Spleen (tissue), 11 donors: ENCODE measurements around the gene EIF3L. TPM values are rescaled to one million over a fixed set of nuclear protein-coding genes. Genes with fewer than 3 reads are reported as not detected.

Experiments used
- DNase-seq: peaks from one replicate; pipeline ENCODE4 v3.0.0-alpha.2; 2020
- H3K27ac ChIP-seq, 8 donors: fragments of 200-600 bp; sonication (generic) in 7 of 8; 1 replicate in 4 of 8; 2 replicates in 4 of 8; pipeline versions ENCODE4 v1.5.0 to v1.8.0; 2016 to 2021; ENCODE audit warnings: inconsistent platforms in 4 of 8, mild to moderate bottlenecking in 4 of 8, moderate library complexity in 1 of 8
- H3K27me3 ChIP-seq, 7 donors: fragments of 200-600 bp; sonication (generic) in 6 of 7; replicated peaks in 1 of 7; 1 replicate in 4 of 7; 2 replicates in 3 of 7; pipeline versions ENCODE4 v1.5.0 to v1.8.0; 2016 to 2021; ENCODE audit warnings: inconsistent platforms in 3 of 7, mild to moderate bottlenecking in 1 of 7
- H3K36me3 ChIP-seq, 6 donors: fragments of 200-600 bp; sonication (generic) in 5 of 6; 1 replicate in 4 of 6; 2 replicates in 2 of 6; pipeline versions ENCODE4 v1.5.0 to v1.8.0; 2016 to 2021; ENCODE audit warnings: inconsistent platforms in 2 of 6
- H3K4me1 ChIP-seq, 6 donors: fragments of 200-600 bp; sonication (generic) in 5 of 6; 1 replicate in 3 of 6; 2 replicates in 3 of 6; pipeline versions ENCODE4 v1.5.0 to v1.8.0; 2016 to 2021; ENCODE audit warnings: inconsistent platforms in 3 of 6
- H3K4me3 ChIP-seq, 8 donors: fragments of 200-600 bp; sonication (generic) in 7 of 8; 1 replicate in 4 of 8; 2 replicates in 4 of 8; pipeline versions ENCODE4 v1.5.0 to v1.8.0; 2016 to 2021; ENCODE audit warnings: inconsistent platforms in 4 of 8, mild to moderate bottlenecking in 4 of 8, moderate library complexity in 2 of 8
- H3K9me3 ChIP-seq, 8 donors: fragments of 200-600 bp; sonication (generic) in 7 of 8; 1 replicate in 4 of 8; 2 replicates in 4 of 8; pipeline versions ENCODE4 v1.5.0 to v1.8.0; 2016 to 2021; ENCODE audit warnings: inconsistent platforms in 4 of 8
- POLR2A ChIP-seq, 3 donors: fragments of 450-650 bp; IDR thresholded peaks; one replicate each; pipeline ENCODE4 v1.5.1; 2017; ENCODE audit warnings: antibody characterized with exemption in 3 of 3, mild to moderate bottlenecking in 1 of 3
- POLR2AphosphoS5 ChIP-seq, 3 donors: sonication (generic); formaldehyde crosslinking; IDR thresholded peaks; one replicate each; pipeline ENCODE4 v1.5.1; 2017; ENCODE audit warnings: antibody characterized with exemption in 3 of 3
- WGBS, 5 donors: extraction: QIAGEN DNeasy Blood & Tissue Kit in 3 of 5; methylation state at CpG; one replicate each; pipeline versions ENCODE4 v1.1.5 to v1.1.7; 2013 to 2018; 5-methylcytosine and 5-hydroxymethylcytosine counted together
- intact Hi-C: fragments of 100-400 bp; cut with DNase I; formaldehyde crosslinking; loops from one replicate; pipeline ENCODE4 v1.15.0; 2023; ENCODE audit warnings: low total_unique reads
- polyA plus RNA-seq, 3 donors: library from polyadenylated mRNA; stranded (reverse); fragments of 200-250 nt; gene quantifications; one replicate each; pipeline ENCODE4 v1.2.1, GENCODE V29; 2013
- total RNA-seq, 7 donors: library from RNA; depleted of rRNA in 3 of 7; stranded (reverse); fragments of >200 nt in 3 of 7; fragmentation: NEBNext Ultra II Directional in 4 of 7; extraction: Animal tissue kit (Norgen Biotek cat#: 25700) in 4 of 7; gene quantifications; one replicate each; pipeline versions ENCODE4 v1.1.0 to v1.2.1, GENCODE V29; 2016 to 2021
- TF ChIP-seq, protein P1 (sequence below), 11 experiments: fragments of 200-600 bp in 7 of 11; fragments of 450-650 bp in 4 of 11; sonication (generic) in 4 of 11; IDR thresholded peaks in 8 of 11; conservative IDR thresholded peaks in 3 of 11; 1 replicate in 7 of 11; 2 replicates in 4 of 11; pipeline versions ENCODE4 v1.4.0 to v1.8.0; 2016 to 2021; ENCODE audit warnings: antibody characterized with exemption in 11 of 11, inconsistent platforms in 4 of 11, mild to moderate bottlenecking in 1 of 11
- donor health status: healthy with polysubstance abuse.
- donor health status: DM: no; HTN: no; CAD: no; lungs with moderate emphysema.
- donor health status: DM: no; HTN: no; CAD: no.
- donor health status: Bipolar disorder and iron deficiency.
- donor health status: healthy.
- donor health status: DM: no; HTN: no; CAD: no.
- donor health status: DM: yes; HTN: yes; CAD: no.

EIF3L gene
- total and polyA plus RNA-seq, 10 donors, result 254 to 407 (median 334) TPM

DNA sequence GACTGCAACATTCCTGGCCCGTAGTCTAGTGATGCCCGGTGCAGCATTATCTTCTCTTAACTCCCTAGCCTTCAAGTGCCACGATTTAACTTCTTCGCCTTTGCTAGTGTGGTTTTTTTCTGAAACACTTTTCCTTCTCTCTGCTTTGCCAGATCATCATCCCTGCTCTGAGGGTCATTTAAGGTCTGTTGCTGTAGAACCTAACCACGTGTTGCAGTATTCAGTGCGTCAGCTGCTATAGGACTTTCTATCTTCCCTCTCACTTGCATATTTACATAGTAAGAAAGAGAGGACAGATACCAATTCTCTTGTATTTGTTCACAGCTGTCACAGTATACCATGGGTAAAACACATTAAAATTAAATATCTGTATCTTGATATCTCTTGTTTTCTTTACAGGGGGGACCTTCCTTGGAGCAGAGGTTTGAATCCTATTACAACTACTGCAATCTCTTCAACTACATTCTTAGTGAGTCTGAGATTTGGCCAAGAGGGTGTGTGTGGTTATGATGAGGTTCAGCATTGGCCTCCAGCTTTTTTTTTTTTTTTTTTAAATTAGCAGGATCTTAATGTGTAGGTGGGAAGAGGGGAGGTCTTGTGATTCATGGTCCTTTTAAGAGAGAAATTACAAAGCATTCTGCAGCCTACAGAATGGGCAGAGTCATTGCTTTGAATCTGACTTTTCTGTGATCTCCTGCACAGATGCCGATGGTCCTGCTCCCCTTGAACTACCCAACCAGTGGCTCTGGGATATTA, 13.5 kb downstream of the EIF3L start:
- Histone ChIP-seq H3K4me1 (peaks cover 0 to 20% (median 14%) of the 10 kb centered on the region in 6 donors), H3K4me3 (no peak overlapping the region), H3K27me3 (no peaks in the 10 kb centered on the region), H3K9me3 (no peaks in the 10 kb centered on the region), H3K36me3 (peaks cover 4 to 100% (median 97%) of the 10 kb centered on the region in 6 donors), H3K27ac (peak overlapping the region in 4 of 8 donors; percentile 0 to 46 (median 33))
- no peak for DNase-seq
- intact Hi-C loops, result loop anchor here (2.0 kb wide), 1 partner anchor 46 kb away; no protein-coding TSS in a partner anchor
- TF ChIP-seq POLR2A (IDR thresholded peaks at IDR 0.05) (no peak), POLR2AphosphoS5 (IDR thresholded peaks at IDR 0.05) (no peak)
- TF ChIP-seq, protein P1, sequence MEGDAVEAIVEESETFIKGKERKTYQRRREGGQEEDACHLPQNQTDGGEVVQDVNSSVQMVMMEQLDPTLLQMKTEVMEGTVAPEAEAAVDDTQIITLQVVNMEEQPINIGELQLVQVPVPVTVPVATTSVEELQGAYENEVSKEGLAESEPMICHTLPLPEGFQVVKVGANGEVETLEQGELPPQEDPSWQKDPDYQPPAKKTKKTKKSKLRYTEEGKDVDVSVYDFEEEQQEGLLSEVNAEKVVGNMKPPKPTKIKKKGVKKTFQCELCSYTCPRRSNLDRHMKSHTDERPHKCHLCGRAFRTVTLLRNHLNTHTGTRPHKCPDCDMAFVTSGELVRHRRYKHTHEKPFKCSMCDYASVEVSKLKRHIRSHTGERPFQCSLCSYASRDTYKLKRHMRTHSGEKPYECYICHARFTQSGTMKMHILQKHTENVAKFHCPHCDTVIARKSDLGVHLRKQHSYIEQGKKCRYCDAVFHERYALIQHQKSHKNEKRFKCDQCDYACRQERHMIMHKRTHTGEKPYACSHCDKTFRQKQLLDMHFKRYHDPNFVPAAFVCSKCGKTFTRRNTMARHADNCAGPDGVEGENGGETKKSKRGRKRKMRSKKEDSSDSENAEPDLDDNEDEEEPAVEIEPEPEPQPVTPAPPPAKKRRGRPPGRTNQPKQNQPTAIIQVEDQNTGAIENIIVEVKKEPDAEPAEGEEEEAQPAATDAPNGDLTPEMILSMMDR (IDR thresholded peaks at IDR 0.05 in 8 of 11, conservative IDR thresholded peaks at IDR 0.05 in 3 of 11), result no peak
- WGBS, 5 donors, result 82 to 86% (median 83%) methylated on average over 7 of the region's 7 CpGs

DNA sequence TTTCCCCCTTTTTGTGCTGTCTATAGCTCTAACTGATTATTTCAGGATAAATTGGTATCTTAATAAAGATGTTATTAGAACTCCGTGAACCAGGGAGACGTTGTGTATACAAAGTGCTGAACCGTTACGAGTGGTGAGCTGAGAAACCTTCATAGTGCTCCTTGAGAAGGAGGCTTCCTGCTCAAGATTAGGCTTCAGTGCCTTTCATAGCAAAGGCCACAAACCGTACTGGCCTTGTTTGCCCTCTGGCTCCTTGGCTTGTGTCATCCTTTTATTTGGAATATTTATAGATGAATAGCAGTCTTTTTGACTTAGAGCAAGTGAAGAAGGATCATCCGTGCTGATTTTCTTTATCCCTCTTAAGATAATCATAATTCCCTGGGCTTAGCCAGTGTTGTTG, 16.3 kb downstream of the EIF3L start:
- TF ChIP-seq POLR2A (IDR thresholded peaks at IDR 0.05) (no peak), POLR2AphosphoS5 (IDR thresholded peaks at IDR 0.05) (no peak)
- TF ChIP-seq, protein P1 (IDR thresholded peaks at IDR 0.05 in 8 of 11, conservative IDR thresholded peaks at IDR 0.05 in 3 of 11), result no peak
- peaks cover 0 to 20% (median 14%) of the 10 kb centered on the region in 6 donors for H3K4me1 ChIP-seq
- 90 to 97% (median 95%) methylated on average over 6 of the region's 6 CpGs for WGBS, 5 donors
- intact Hi-C loops, result no loop called here
- H3K27me3 ChIP-seq, result no peaks in the 10 kb centered on the region
- no peak for DNase-seq
- peaks cover 4 to 100% (median 96%) of the 10 kb centered on the region in 6 donors for H3K36me3 ChIP-seq
- H3K9me3 ChIP-seq, result no peaks in the 10 kb centered on the region
- H3K27ac ChIP-seq, result no peak overlapping the region
- no peak overlapping the region for H3K4me3 ChIP-seq

DNA sequence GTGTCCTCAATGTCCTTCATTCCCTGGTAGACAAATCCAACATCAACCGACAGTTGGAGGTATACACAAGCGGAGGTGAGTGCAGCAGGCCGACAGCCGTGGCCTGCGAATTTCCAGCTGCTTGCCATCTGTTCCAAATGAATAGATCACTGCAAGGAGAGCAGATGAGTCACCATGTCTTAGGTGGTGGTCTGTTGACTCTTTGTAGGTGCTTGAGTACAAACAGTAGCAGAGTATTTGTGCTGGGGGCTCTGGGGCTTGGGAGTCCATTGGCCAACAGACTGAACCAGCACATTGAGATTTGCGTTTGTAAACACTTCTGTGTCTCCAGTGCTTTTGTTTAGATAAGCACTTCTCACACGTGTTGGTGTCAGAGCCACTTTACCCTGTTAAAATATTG, 21.1 kb downstream of the EIF3L start:
- H3K27ac ChIP-seq, result no peak overlapping the region
- no peaks in the 10 kb centered on the region for H3K27me3 ChIP-seq
- H3K4me3 ChIP-seq, result no peak overlapping the region
- no peaks in the 10 kb centered on the region for H3K9me3 ChIP-seq
- peaks cover 6 to 100% (median 98%) of the 10 kb centered on the region in 6 donors for H3K36me3 ChIP-seq
- WGBS, 5 donors, result 86 to 95% (median 93%) methylated on average over 7 of the region's 7 CpGs
- intact Hi-C loops, result no loop called here
- H3K4me1 ChIP-seq, result no peaks in the 10 kb centered on the region
- TF ChIP-seq, protein P1 (IDR thresholded peaks at IDR 0.05 in 8 of 11, conservative IDR thresholded peaks at IDR 0.05 in 3 of 11), result no peak
- TF ChIP-seq POLR2AphosphoS5 (IDR thresholded peaks at IDR 0.05) (no peak), POLR2A (IDR thresholded peaks at IDR 0.05) (no peak)
- DNase-seq, result no peak

DNA sequence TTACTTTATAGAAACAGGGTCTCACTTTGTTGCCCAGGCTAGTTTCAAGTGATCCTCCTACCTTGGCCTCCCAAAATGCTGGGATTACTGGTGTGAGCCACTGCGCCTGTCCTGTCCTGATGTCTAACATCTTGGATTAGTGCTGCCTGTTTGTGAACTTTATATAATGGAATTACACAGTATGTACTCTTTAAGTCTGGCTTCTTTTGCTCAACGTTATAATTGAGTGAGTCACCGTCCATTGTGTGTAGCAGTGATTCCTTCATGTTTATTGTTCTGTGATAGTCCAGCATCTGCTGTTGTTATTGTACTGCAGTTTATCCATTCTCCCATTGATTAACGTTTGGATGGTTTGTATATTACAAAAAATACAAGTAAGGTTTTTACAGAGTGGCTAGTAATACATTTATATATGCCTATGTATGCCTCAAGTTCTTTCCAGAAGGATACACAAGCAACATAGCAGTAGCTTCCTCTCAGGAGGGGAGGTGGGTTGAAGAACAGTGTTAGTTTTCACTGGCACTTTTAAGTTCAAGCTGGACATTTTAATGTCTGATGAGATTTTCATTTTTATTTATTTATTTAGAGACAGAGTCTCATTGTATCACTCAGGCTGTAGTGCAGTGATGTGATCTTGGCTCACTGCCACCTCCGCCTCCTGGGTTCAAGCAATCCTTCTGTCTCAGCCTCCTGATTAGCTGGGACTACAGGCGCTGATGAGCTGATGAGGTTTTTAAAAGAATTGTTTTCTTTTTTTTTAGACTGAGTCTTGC, 31.6 kb downstream of the EIF3L start:
- 83 to 92% (median 88%) methylated on average over 6 of the region's 6 CpGs for WGBS, 5 donors
- Histone ChIP-seq H3K27me3 (no peaks in the 10 kb centered on the region), H3K27ac (no peak overlapping the region), H3K4me3 (no peak overlapping the region), H3K9me3 (no peaks in the 10 kb centered on the region), H3K36me3 (peaks cover 14 to 100% (median 83%) of the 10 kb centered on the region in 6 donors), H3K4me1 (no peaks in the 10 kb centered on the region)
- DNase-seq, result no peak
- intact Hi-C loops, result no loop called here
- TF ChIP-seq, protein P1 (IDR thresholded peaks at IDR 0.05 in 8 of 11, conservative IDR thresholded peaks at IDR 0.05 in 3 of 11), result no peak
- TF ChIP-seq POLR2A (IDR thresholded peaks at IDR 0.05) (no peak), POLR2AphosphoS5 (IDR thresholded peaks at IDR 0.05) (no peak)
